Ectodermal cell (in vitro differentiated cells): ENCODE results near the gene PROM2.

Experiments used
- H3K27ac ChIP-seq: 2 replicates; pipeline ENCODE4 v1.7.0; 2013; ENCODE audit warnings: mild to moderate bottlenecking, low read depth, low read length; ENCODE audit not compliant: insufficient read depth, poor library complexity, severe bottlenecking
- H3K27me3 ChIP-seq: 2 replicates; pipeline ENCODE4 v1.7.0; 2013; ENCODE audit warnings: mild to moderate bottlenecking, low read length; ENCODE audit not compliant: insufficient read depth, control insufficient read depth, poor library complexity, severe bottlenecking
- H3K36me3 ChIP-seq: one replicate; pipeline ENCODE4 v1.7.0; 2013; ENCODE audit warnings: low read length; ENCODE audit not compliant: control insufficient read depth, insufficient read depth
- H3K4me1 ChIP-seq: one replicate; pipeline ENCODE4 v1.7.0; 2013; ENCODE audit warnings: low read length; ENCODE audit not compliant: control insufficient read depth, insufficient read depth
- H3K4me3 ChIP-seq: 2 replicates; pipeline ENCODE4 v1.7.0; 2013; ENCODE audit warnings: low read depth, low read length, control low read depth; ENCODE audit not compliant: insufficient read depth
- H3K9me3 ChIP-seq: 2 replicates; pipeline ENCODE4 v1.7.0; 2013; ENCODE audit warnings: mild to moderate bottlenecking, low read length, moderate library complexity; ENCODE audit not compliant: control insufficient read depth
- WGBS, 2 experiments: methylation state at CpG; one replicate each; pipeline ENCODE4 v1.1.7; 2013; ENCODE audit warnings: missing lambda C conversion rate in 2 of 2; 5-methylcytosine and 5-hydroxymethylcytosine counted together

The PROM2 gene

DNA sequence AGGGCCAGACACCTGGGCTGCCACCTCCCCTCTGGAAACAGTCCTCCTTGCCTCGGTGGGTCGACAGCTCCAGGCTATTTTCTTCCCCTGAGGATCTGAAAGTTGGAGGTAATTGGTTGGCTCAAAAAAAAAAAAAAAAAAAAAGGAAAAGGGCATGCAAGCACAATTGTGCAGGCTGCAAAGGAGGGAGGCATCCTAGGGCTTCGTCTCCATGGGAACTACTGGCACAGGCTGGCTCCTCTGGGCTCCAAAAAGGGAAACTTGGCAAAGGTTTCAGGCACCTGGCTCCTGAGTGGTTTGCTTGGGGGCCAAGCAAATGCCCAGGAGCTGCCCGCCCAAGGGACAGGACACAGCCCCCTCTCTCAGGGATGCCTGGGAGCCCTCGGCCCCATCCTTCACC lies 21.8 kb downstream of the PROM2 start:
- no peaks in the 10 kb centered on the region for H3K36me3 ChIP-seq
- no peak overlapping the region for H3K27ac ChIP-seq
- WGBS, 2 experiments, result 58 to 73% methylated on average over 4 to 5 of the region's 5 CpGs
- H3K27me3 ChIP-seq, result no peaks in the 10 kb centered on the region
- no peak overlapping the region for H3K4me3 ChIP-seq
- H3K4me1 ChIP-seq, result peaks cover 19% of the 10 kb centered on the region
- no peaks in the 10 kb centered on the region for H3K9me3 ChIP-seq

DNA sequence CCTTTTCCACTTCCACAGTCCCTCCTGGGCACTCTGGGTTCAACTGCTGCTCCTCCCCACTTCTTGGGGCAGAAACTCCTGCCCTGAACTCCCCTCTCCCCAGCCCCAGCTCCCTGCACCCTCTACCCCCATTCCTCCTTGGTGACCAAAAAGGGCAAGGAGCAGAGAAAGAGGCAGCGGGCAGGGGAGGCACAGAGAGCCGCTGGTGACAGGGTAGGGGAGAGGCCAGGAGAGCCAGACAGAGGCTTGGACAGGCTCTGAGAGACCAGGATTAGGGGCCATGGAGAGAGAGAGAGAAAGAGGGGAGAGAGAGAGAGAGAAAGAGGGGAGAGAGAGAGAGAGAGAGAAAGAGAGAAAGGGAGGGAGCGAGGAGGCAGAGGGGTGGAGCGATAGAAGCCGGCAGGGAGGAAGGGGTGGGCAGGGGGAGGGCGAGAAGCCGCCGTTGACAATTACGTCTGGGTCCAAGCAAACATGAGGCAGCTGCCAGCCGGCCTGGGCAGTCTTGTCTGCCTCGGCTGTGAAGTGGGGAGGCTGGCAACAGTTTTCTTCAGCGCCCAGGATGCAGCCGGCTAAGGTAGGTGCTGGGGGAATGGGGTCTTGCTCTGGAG lies 22.7 kb downstream of the PROM2 start, which contains the start of gene KCNIP3:
TSS of gene KCNIP3 (plus strand) at position 468 of the 608 bp plus-strand sequence. CDS start at position 560, 92 bp downstream.
- Histone ChIP-seq H3K9me3 (no peaks in the 10 kb centered on the region), H3K27me3 (no peaks in the 10 kb centered on the region), H3K36me3 (no peaks in the 10 kb centered on the region), H3K4me1 (peaks cover 19% of the 10 kb centered on the region), H3K4me3 (peak within 1 kb of the TSS; percentile 4), H3K27ac (no peak within 1 kb of the TSS)
- 16 to 19% methylated on average over 13 of the region's 13 CpGs for WGBS, 2 experiments

DNA sequence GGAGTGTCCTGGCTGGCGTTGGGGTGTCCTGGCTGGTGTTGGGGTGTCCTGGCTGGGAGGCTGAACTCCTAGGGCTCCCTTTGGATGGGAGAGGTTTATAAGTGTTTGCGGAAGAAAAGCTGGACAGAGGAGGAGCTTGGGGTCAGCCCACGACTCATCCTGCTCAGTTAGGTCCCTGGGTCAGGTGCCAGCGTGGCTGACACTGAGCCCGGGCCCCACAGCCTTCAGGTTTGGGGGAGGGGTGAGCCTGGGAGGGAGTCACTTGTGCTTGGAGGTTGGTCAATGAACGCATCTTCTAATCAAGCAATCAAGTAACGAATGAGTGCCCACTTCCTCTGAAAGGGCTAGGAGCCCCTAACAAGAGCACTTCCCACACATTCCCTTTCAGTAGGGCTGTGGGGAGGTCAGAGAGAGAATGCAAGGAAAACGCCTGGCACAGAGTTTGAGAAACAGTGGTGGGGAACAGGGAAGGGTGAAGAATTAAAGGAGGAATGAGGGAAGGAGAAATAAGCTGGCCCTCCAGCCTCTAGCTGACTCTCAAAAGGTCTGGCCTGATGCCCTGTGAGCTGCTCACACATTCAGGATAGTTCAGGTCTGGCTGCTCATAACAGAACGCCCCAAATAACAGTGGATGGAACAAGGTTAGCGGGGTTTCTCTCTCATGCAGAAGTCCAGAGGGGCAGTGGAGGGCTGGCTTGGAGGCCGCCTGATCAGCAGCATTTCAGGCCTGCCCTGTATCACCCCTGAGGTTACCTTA lies 23.6 kb downstream of the PROM2 start:
- no peaks in the 10 kb centered on the region for H3K9me3 ChIP-seq
- peak overlapping the region; percentile 4 for H3K4me3 ChIP-seq
- no peaks in the 10 kb centered on the region for H3K36me3 ChIP-seq
- no peak overlapping the region for H3K27ac ChIP-seq
- H3K27me3 ChIP-seq, result no peaks in the 10 kb centered on the region
- H3K4me1 ChIP-seq, result peaks cover 19% of the 10 kb centered on the region
- 74 to 79% methylated on average over 9 to 11 of the region's 11 CpGs for WGBS, 2 experiments

DNA sequence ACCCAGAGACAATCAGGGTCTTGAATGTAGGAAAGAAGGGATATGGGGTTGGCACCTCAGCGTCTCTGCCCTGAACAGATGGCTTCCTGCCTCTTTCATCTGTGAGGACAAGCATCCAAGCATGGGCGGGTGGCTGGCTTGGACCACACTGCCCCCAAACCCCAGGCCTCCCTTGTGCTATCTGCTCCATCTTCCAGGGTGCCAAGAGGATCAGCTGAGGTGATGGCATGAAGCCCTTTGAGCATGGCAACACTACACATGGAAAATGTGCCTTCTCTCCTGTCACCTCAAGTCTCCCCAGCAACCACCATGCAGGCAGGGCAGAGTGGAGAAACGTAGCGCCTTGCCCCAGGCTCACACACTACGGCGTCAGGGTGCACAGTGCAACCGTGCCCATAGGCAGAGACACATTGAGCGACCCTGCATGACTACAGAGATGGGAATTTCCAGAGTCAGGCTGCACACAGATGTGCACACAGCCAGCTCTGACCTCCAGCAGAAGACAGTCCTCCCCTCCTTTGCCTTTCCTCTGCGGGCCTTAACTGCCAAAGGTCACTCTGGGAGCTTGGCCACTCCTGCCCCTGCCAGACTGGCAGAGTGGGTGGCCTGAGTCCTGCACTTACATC lies 24.4 kb downstream of the PROM2 start:
- H3K4me1 ChIP-seq, result peaks cover 19% of the 10 kb centered on the region
- no peak overlapping the region for H3K4me3 ChIP-seq
- no peaks in the 10 kb centered on the region for H3K36me3 ChIP-seq
- no peak overlapping the region for H3K27ac ChIP-seq
- H3K27me3 ChIP-seq, result no peaks in the 10 kb centered on the region
- no peaks in the 10 kb centered on the region for H3K9me3 ChIP-seq
- WGBS, 2 experiments, result 91 to 95% methylated on average over 9 of the region's 9 CpGs

DNA sequence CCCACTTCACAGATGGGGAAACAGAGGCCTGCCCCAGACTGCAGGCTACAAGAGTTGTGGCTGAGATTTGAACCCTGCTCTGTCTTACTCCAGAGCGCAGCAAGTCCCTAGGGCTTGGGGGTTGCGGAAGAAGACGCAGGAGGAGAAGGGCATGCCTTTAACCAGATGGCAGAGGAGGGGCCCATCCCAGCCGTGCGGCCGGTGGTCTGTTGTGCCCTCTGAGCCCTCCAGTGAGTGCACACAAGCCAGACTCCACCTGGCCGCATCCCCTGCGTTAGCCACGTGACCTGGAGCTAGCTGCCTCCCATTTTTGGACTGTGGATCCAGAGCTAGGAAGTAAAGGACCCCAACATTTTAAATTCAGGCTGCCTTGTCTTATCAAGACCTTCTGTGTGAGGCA lies 25.7 kb downstream of the PROM2 start:
- 93 to 94% methylated on average over 9 of the region's 9 CpGs for WGBS, 2 experiments
- H3K27me3 ChIP-seq, result no peaks in the 10 kb centered on the region

DNA sequence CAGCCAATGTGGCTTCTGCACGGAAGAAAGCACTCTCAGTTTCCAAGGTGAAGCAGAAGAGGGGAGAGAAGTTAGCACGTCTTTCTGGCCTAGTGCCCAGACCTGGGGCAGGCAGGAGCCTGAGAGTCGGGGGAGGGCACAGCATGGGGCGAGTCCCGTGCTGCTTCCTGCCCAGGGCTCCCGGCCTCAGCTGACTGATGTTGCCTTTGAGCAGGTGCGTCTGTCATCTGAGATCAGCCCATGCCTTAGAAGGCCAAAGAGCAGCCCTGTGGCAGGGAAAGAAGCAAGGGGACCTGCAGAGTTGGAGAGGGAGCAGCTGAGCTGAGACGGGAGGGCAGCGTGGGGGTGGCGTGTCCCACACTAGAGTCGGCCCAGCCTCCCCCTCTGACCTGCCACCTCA lies 26.2 kb downstream of the PROM2 start:
- Histone ChIP-seq H3K4me3 (no peak overlapping the region), H3K36me3 (no peaks in the 10 kb centered on the region), H3K27me3 (no peaks in the 10 kb centered on the region), H3K9me3 (no peaks in the 10 kb centered on the region), H3K4me1 (peaks cover 19% of the 10 kb centered on the region), H3K27ac (no peak overlapping the region)
- WGBS, 2 experiments, result 68 to 69% methylated on average over 11 of the region's 11 CpGs

More for the DNA sequence above, 25.7 kb downstream of the PROM2 start:
- Histone ChIP-seq H3K27ac (no peak overlapping the region), H3K9me3 (no peaks in the 10 kb centered on the region), H3K36me3 (no peaks in the 10 kb centered on the region), H3K4me1 (peaks cover 19% of the 10 kb centered on the region), H3K4me3 (no peak overlapping the region)

DNA sequence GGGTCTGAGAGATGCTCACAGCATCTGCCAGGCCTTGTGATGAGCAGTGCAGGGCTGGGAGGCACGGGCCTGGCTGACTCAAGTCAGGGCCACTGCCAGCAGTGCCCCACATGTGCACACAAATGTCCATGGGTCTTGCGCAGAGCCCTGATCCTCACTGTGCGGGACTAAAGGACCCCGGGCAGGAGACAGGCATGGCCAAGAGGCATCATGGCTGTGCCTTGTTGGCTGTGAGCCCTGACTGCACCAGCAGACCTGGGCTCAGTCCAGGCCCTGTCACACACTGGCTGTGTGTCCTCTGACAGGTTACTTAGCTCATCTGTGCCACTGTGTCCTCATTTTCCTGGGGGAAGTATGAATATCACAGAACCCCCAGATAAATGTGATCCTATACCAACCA lies 26.9 kb downstream of the PROM2 start:
- no peak overlapping the region for H3K4me3 ChIP-seq
- WGBS, 2 experiments, result 95% methylated on average over 4 of the region's 4 CpGs
- peaks cover 15% of the 10 kb centered on the region for H3K4me1 ChIP-seq
- no peaks in the 10 kb centered on the region for H3K9me3 ChIP-seq
- no peak overlapping the region for H3K27ac ChIP-seq
- no peaks in the 10 kb centered on the region for H3K27me3 ChIP-seq
- no peaks in the 10 kb centered on the region for H3K36me3 ChIP-seq

DNA sequence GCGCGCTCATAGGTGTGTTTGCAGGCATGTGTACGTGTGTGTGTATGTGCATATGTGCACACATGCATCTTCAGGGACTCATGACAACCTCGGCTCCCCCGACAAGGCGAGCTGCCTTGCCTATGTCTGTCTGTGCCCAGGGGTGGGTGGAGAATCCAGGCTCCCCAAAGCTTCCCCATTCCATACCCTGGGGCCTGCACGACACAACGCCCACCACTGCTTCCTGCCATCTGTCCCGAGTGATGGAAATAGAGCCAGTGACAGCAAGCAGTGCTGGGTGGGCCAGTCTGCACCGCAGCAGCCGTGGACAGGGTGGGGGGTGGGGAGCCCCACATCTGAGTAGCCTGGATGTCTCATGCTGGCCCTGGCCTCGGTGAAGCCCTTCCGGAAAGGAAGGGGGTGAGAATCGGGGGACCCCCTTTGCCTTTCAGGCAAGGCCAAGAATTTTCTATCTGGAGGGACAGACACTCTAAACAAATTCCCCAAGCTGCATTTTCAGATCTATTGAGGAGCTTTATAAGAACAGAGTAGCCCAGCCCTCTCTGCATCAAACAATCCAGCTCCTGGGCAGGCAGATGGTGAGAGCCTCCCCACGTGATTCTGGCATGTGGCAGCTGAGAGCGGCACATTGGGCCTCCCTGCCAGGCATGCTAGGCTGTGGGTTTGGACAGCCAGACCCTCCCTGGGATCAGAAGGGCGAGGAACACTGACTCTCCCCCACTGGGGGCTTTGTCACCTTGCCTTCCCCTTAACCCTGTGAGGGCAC lies 27.8 kb downstream of the PROM2 start:
- Histone ChIP-seq H3K9me3 (no peaks in the 10 kb centered on the region), H3K27me3 (no peaks in the 10 kb centered on the region), H3K36me3 (no peaks in the 10 kb centered on the region), H3K4me3 (no peak overlapping the region), H3K4me1 (peaks cover 15% of the 10 kb centered on the region), H3K27ac (no peak overlapping the region)
- WGBS, 2 experiments, result 88 to 90% methylated on average over 17 of the region's 17 CpGs

DNA sequence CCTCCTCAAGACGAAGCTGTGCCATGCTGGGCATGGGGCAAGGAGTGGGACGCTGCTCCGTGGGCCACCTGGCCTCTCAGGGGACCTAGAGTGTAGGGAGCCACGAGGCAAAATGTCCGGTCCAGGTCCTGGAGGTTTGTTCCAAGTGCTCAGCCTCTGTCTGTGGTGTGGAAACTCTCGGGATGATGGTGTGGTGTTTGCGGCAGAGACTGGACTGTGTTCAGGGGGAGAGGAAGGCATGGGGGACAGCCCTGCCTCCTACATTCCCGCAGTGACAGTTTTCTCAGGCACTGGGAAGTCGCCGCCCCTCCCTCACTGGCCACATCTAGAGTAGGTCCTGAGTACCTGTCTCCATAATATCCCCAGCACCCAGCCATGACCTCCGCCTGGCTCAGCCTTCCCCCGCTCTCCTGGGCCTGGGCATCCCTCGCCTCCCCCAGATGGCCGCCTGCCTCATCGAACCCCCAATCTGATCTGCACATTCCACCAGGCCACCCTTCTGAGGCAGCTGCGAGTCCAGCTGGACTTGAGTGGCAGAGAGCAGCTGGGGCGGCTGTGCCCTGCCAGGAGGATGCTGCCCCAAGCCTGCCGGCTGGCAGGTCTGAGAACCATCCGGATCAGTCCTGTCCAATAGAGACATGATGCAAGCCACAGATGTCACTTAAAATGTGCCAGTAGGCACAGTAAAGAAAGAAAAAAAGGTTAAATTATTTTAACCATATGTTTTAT lies 29.1 kb downstream of the PROM2 start:
- Histone ChIP-seq H3K4me1 (peaks cover 9% of the 10 kb centered on the region), H3K27ac (no peak overlapping the region), H3K9me3 (no peaks in the 10 kb centered on the region), H3K4me3 (no peak overlapping the region), H3K36me3 (no peaks in the 10 kb centered on the region), H3K27me3 (no peaks in the 10 kb centered on the region)
- 93 to 96% methylated on average over 19 of the region's 19 CpGs for WGBS, 2 experiments
